ENCODE results near the gene ZKSCAN4. TPM values are rescaled to one million over a fixed set of nuclear protein-coding genes. Genes with fewer than 3 reads are reported as not detected.

The ZKSCAN4 gene
- polyA plus RNA-seq, 2 of the 4 experiments (the other 2 are of a cell fraction) = 1.8 to 2.3 TPM

GRCh38 chr6:28206527-28206926 is 45.5 kb downstream of the ZKSCAN4 start (continued):
- TF ChIP-seq, protein P1, sequence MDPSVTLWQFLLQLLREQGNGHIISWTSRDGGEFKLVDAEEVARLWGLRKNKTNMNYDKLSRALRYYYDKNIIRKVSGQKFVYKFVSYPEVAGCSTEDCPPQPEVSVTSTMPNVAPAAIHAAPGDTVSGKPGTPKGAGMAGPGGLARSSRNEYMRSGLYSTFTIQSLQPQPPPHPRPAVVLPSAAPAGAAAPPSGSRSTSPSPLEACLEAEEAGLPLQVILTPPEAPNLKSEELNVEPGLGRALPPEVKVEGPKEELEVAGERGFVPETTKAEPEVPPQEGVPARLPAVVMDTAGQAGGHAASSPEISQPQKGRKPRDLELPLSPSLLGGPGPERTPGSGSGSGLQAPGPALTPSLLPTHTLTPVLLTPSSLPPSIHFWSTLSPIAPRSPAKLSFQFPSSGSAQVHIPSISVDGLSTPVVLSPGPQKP (IDR thresholded peaks at IDR 0.05; ENCODE audit: low read depth, low read length) = no peak

GRCh38 chr6:28205879-28206278 is 46.2 kb downstream of the ZKSCAN4 start:
- CTCF ChIA-PET = no interaction called here
- no peak overlapping the region for H3K4me3 ChIP-seq
- WGBS (ENCODE audit: missing lambda C conversion rate) = 63% methylated on average over 1 of the region's 1 CpG
- H3K4me1 ChIP-seq = no peaks in the 10 kb centered on the region
- no peaks in the 10 kb centered on the region for H3K9me3 ChIP-seq
- POLR2A ChIA-PET = no interaction called here
- no peak overlapping the region for H3K4me2 ChIP-seq
- no peak for FAIRE-seq
- TF ChIP-seq MYC (IDR thresholded peaks at IDR 0.05; ENCODE audit: borderline replicate concordance, low read length) = no peak
- TF ChIP-seq REST (IDR thresholded peaks at IDR 0.05) = no peak
- no peak for TF ChIP-seq POLR2A (IDR thresholded peaks at IDR 0.05; ENCODE audit: low read length)
- no peak for TF ChIP-seq CHD2 (IDR thresholded peaks at IDR 0.05; ENCODE audit: low read length, partially characterized antibody)
- no peak for TF ChIP-seq ESRRA (IDR thresholded peaks at IDR 0.05; ENCODE audit: borderline replicate concordance, low read length)
- no peak for TF ChIP-seq SREBF2 (IDR thresholded peaks at IDR 0.05)
- TF ChIP-seq, protein P1 (IDR thresholded peaks at IDR 0.05; ENCODE audit: low read depth, low read length) = no peak
- TF ChIP-seq FOSB (CRISPR knock-in tag; IDR thresholded peaks at IDR 0.05) = no peak
- no peak for TF ChIP-seq HES2 (IDR thresholded peaks at IDR 0.05)
- ATAC-seq = no peak
- DNase-seq (ENCODE audit: low read depth in 1 of 2, low spot score in 1 of 2) = no peak
- H3K27ac ChIP-seq = no peak overlapping the region

DNA sequence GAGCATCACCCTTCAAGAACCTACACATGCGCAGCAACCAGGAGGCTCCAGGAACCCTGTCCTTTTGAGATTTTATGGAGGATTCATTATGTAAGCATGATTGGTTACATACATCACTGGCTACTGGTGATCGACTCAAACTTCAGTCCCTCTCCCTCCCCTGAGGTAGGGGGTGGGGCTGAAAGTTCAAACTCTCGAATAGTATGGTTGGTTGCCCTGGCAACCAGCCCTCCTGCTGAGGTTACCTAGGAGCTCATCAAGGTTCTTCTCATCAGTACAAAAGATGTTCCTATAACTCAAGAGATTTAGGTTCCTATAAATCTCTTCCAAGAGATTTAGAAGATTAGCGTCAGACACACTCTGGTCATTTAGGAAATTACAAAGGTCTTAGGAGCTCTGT is 48.9 kb downstream of the ZKSCAN4 start:
- Histone ChIP-seq H3K9me3 (0 out of 3 replicates have a peak, but pooled peaks cover 3% of the 10 kb centered on the region), H3K27ac (no peak overlapping the region), H3K4me3 (no peak overlapping the region), H3K4me1 (no peaks in the 10 kb centered on the region), H3K4me2 (no peak overlapping the region)
- no peak for FAIRE-seq
- POLR2A ChIA-PET = no interaction called here
- ATAC-seq = no peak
- DNase-seq (ENCODE audit: low read depth in 1 of 2, low spot score in 1 of 2) = no peak
- CTCF ChIA-PET = no interaction called here
- WGBS (ENCODE audit: missing lambda C conversion rate) = 38% methylated on average over 4 of the region's 4 CpGs
- no peak for TF ChIP-seq KDM1A (IDR thresholded peaks at IDR 0.05; ENCODE audit: low read depth)
- TF ChIP-seq, protein P2, sequence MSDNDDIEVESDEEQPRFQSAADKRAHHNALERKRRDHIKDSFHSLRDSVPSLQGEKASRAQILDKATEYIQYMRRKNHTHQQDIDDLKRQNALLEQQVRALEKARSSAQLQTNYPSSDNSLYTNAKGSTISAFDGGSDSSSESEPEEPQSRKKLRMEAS (IDR thresholded peaks at IDR 0.05) = no peak
- no peak for TF ChIP-seq MAZ (IDR thresholded peaks at IDR 0.05; ENCODE audit: borderline replicate concordance, low read depth, low read length)
- TF ChIP-seq, protein P1 (IDR thresholded peaks at IDR 0.05; ENCODE audit: low read depth, low read length) = no peak
- TF ChIP-seq CHD2 (IDR thresholded peaks at IDR 0.05; ENCODE audit: low read length, partially characterized antibody) = no peak
- no peak for TF ChIP-seq NPAS2 (CRISPR knock-in tag; IDR thresholded peaks at IDR 0.05; ENCODE audit: borderline replicate concordance)
- no peak for TF ChIP-seq NFE2L2 (conservative IDR thresholded peaks at IDR 0.05; ENCODE audit: low read length)
- no peak for TF ChIP-seq EHMT2 (IDR thresholded peaks at IDR 0.05; ENCODE audit: low read depth)
- TF ChIP-seq CTCF (IDR thresholded peaks at IDR 0.05) = no peak
- TF ChIP-seq ZNF302 (CRISPR knock-in tag; IDR thresholded peaks at IDR 0.05) = no peak
- no peak for TF ChIP-seq ZC3H11A (IDR thresholded peaks at IDR 0.05)
- no peak for TF ChIP-seq CHD4 (IDR thresholded peaks at IDR 0.05; ENCODE audit: borderline replicate concordance)
- no peak for TF ChIP-seq HOXA7 (CRISPR knock-in tag; IDR thresholded peaks at IDR 0.05)
- no peak for TF ChIP-seq EP300 (IDR thresholded peaks at IDR 0.05)
- TF ChIP-seq ESRRA (IDR thresholded peaks at IDR 0.05; ENCODE audit: borderline replicate concordance, low read length) = no peak
- no peak for TF ChIP-seq ZSCAN20 (CRISPR knock-in tag; IDR thresholded peaks at IDR 0.05)
- TF ChIP-seq, protein P3, sequence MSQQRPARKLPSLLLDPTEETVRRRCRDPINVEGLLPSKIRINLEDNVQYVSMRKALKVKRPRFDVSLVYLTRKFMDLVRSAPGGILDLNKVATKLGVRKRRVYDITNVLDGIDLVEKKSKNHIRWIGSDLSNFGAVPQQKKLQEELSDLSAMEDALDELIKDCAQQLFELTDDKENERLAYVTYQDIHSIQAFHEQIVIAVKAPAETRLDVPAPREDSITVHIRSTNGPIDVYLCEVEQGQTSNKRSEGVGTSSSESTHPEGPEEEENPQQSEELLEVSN (IDR thresholded peaks at IDR 0.05; ENCODE audit: borderline replicate concordance, low read depth) = no peak
